Mesendoderm (in vitro differentiated cells): ENCODE measurements around the gene TEKT1.
"Not testable (repeated sequence)": the region's sequence is repeated elsewhere in the genome, so short reads cannot be mapped to it uniquely, and the experiment has no call there.

ENCODE experiments used
- DNase-seq: peaks from one replicate; pipeline ENCODE4 v3.0.0; 2013
- H2AK5ac ChIP-seq: 2 replicates; pipeline ENCODE4 v1.6.1; 2013; ENCODE audit warnings: low read length, inconsistent platforms
- H2BK120ac ChIP-seq: 2 replicates; pipeline ENCODE4 v1.6.1; 2013; ENCODE audit warnings: low read depth, mild to moderate bottlenecking, low read length, moderate library complexity, mixed read lengths
- H2BK15ac ChIP-seq: replicated peaks from 2 replicates; pipeline ENCODE4 v1.6.1; 2013; ENCODE audit warnings: low read depth, mild to moderate bottlenecking, moderate library complexity
- H2BK5ac ChIP-seq: 2 replicates; pipeline ENCODE4 v1.6.1; 2013; ENCODE audit warnings: low read length, inconsistent platforms
- H3K18ac ChIP-seq: 2 replicates; pipeline ENCODE4 v1.6.1; 2013; ENCODE audit warnings: mild to moderate bottlenecking, low read length, mixed read lengths
- H3K23ac ChIP-seq: one replicate; pipeline ENCODE4 v1.6.1; 2013; ENCODE audit warnings: low read length
- H3K27ac ChIP-seq: 2 replicates; pipeline ENCODE4 v1.5.1; 2013; ENCODE audit warnings: low read depth, mild to moderate bottlenecking, inconsistent platforms, low read length, moderate library complexity
- H3K27me3 ChIP-seq: 2 replicates; pipeline ENCODE4 v1.6.1; 2013; ENCODE audit warnings: low read length, control low read depth, mild to moderate bottlenecking, inconsistent platforms; ENCODE audit not compliant: insufficient read depth, poor library complexity
- H3K36me3 ChIP-seq: 2 replicates; pipeline ENCODE4 v1.6.1; 2013; ENCODE audit warnings: low read length, inconsistent platforms; ENCODE audit not compliant: control insufficient read depth, insufficient read depth
- H3K4ac ChIP-seq: one replicate; pipeline ENCODE4 v1.6.1; 2013; ENCODE audit warnings: low read depth, mild to moderate bottlenecking, low read length, moderate library complexity
- H3K4me1 ChIP-seq: 2 replicates; pipeline ENCODE4 v1.6.1; 2013; ENCODE audit warnings: low read depth, low read length, inconsistent platforms; ENCODE audit not compliant: control insufficient read depth
- H3K4me2 ChIP-seq: 2 replicates; pipeline ENCODE4 v1.6.1; 2013; ENCODE audit warnings: low read length
- H3K4me3 ChIP-seq: 2 replicates; pipeline ENCODE4 v1.5.1; 2013; ENCODE audit warnings: mild to moderate bottlenecking, low read length
- H3K56ac ChIP-seq: one replicate; pipeline ENCODE4 v1.6.1; 2013; ENCODE audit warnings: low read length
- H3K79me1 ChIP-seq: 2 replicates; pipeline ENCODE4 v1.6.1; 2013; ENCODE audit warnings: low read length, inconsistent platforms
- H3K79me2 ChIP-seq: 2 replicates; pipeline ENCODE4 v1.6.1; 2013; ENCODE audit warnings: mild to moderate bottlenecking, low read length; ENCODE audit not compliant: control insufficient read depth, insufficient read depth
- H3K9ac ChIP-seq: 2 replicates; pipeline ENCODE4 v1.6.1; 2013; ENCODE audit warnings: low read length, inconsistent platforms
- H4K5ac ChIP-seq: one replicate; pipeline ENCODE4 v1.6.1; 2013; ENCODE audit warnings: low read length
- H4K8ac ChIP-seq: one replicate; pipeline ENCODE4 v1.6.1; 2013; ENCODE audit warnings: low read depth, mild to moderate bottlenecking, control low read depth, low read length, moderate library complexity
- WGBS: extraction: QIAGEN DNeasy Blood & Tissue Kit; methylation state at CpG from one replicate; pipeline ENCODE4 v1.1.7; 2013; ENCODE audit warnings: low lambda C conversion rate, missing lambda C conversion rate; ENCODE audit not compliant: insufficient coverage; ENCODE audit errors: extremely low coverage; 5-methylcytosine and 5-hydroxymethylcytosine counted together

The TEKT1 gene

GRCh38 chr17:6843241-6843880 is 11.8 kb upstream of the TEKT1 start:
- H3K4ac ChIP-seq, result no peak overlapping the region
- peak; percentile 53 for DNase-seq
- no peak overlapping the region for H3K27ac ChIP-seq
- no peak overlapping the region for H3K18ac ChIP-seq
- no peak overlapping the region for H3K4me3 ChIP-seq
- no peak overlapping the region for H3K23ac ChIP-seq
- no peak overlapping the region for H3K4me2 ChIP-seq
- WGBS, result no CpG with 5 or more reads among the region's 7 CpGs
- no peak overlapping the region for H2BK5ac ChIP-seq
- H3K27me3 ChIP-seq, result no peaks in the 10 kb centered on the region
- no peak overlapping the region for H2AK5ac ChIP-seq
- H3K79me1 ChIP-seq, result no peaks in the 10 kb centered on the region
- no peaks in the 10 kb centered on the region for H3K79me2 ChIP-seq
- H2BK120ac ChIP-seq, result no peak overlapping the region
- H4K5ac ChIP-seq, result no peak overlapping the region
- no peak overlapping the region for H4K8ac ChIP-seq
- H2BK15ac ChIP-seq, result no peak overlapping the region
- no peaks in the 10 kb centered on the region for H3K4me1 ChIP-seq
- H3K9ac ChIP-seq, result no peak overlapping the region
- no peak overlapping the region for H3K56ac ChIP-seq
- no peaks in the 10 kb centered on the region for H3K36me3 ChIP-seq

- not testable (repeated sequence) for H3K4me2 ChIP-seq, H3K23ac ChIP-seq, H3K79me2 ChIP-seq, H3K4me3 ChIP-seq, H4K8ac ChIP-seq, H3K36me3 ChIP-seq, H2BK120ac ChIP-seq, H3K79me1 ChIP-seq, H4K5ac ChIP-seq, H2AK5ac ChIP-seq, DNase-seq, H2BK15ac ChIP-seq, H3K9ac ChIP-seq, H2BK5ac ChIP-seq, H3K27me3 ChIP-seq, H3K4ac ChIP-seq, H3K4me1 ChIP-seq, H3K56ac ChIP-seq, H3K27ac ChIP-seq, H3K18ac ChIP-seq
- WGBS, result no CpG with 5 or more reads among the region's 14 CpGs
Measured at GRCh38 chr17:6841769-6842168, 10.2 kb upstream of the TEKT1 start.

DNA sequence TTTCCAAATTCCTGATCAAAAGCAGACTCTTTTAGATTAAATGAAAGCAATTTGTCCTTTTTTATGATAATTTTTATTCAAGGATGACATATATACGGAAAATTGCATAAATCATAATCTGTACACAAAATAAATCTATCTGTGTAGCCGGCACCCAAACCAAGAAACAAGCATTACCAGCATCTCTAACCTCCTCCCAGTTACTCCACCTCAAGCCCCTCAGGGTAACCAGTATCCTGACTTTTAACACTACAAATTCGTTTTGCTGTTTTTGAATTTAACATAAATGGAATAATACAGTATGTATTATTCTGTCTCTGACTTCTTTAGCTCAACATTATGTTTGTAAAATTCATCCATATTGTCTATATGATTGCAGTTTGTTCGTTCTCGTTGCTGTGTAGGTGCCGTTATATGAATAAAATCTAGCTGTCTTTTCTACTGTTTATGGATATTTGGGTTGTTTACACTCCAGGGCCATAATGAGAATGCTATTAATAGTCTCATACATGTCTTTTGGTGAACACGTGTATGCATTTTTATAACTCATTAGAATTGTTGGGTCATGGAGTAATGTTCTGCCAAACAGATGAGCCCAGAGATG is 1.0 kb downstream of the TEKT1 start:
- no CpG with 5 or more reads among the region's 7 CpGs for WGBS
- H3K9ac ChIP-seq, result no peak overlapping the region
- H2BK5ac ChIP-seq, result no peak overlapping the region
- H3K27ac ChIP-seq, result no peak overlapping the region
- H3K79me2 ChIP-seq, result no peaks in the 10 kb centered on the region
- H3K4me2 ChIP-seq, result no peak overlapping the region
- no peak overlapping the region for H2BK15ac ChIP-seq
- no peaks in the 10 kb centered on the region for H3K4me1 ChIP-seq
- H3K79me1 ChIP-seq, result no peaks in the 10 kb centered on the region
- no peak overlapping the region for H2AK5ac ChIP-seq
- no peaks in the 10 kb centered on the region for H3K36me3 ChIP-seq
- H3K56ac ChIP-seq, result no peak overlapping the region
- H4K8ac ChIP-seq, result no peak overlapping the region
- no peak overlapping the region for H3K23ac ChIP-seq
- no peak overlapping the region for H3K4ac ChIP-seq
- H3K4me3 ChIP-seq, result no peak overlapping the region
- no peak overlapping the region for H3K18ac ChIP-seq
- H4K5ac ChIP-seq, result no peak overlapping the region
- no peaks in the 10 kb centered on the region for H3K27me3 ChIP-seq
- DNase-seq, result no peak
- H2BK120ac ChIP-seq, result no peak overlapping the region

- no peak for DNase-seq
- H4K5ac ChIP-seq, result no peak overlapping the region
- H4K8ac ChIP-seq, result no peak overlapping the region
- no peaks in the 10 kb centered on the region for H3K79me1 ChIP-seq
- no peak overlapping the region for H3K4me2 ChIP-seq
- H3K4me1 ChIP-seq, result no peaks in the 10 kb centered on the region
- H2AK5ac ChIP-seq, result no peak overlapping the region
- no peak overlapping the region for H3K4me3 ChIP-seq
- H2BK5ac ChIP-seq, result no peak overlapping the region
- no peaks in the 10 kb centered on the region for H3K36me3 ChIP-seq
- no peak overlapping the region for H3K4ac ChIP-seq
- no peak overlapping the region for H3K27ac ChIP-seq
- no peak overlapping the region for H2BK15ac ChIP-seq
- H3K79me2 ChIP-seq, result no peaks in the 10 kb centered on the region
- H3K23ac ChIP-seq, result no peak overlapping the region
- H3K9ac ChIP-seq, result no peak overlapping the region
- H3K27me3 ChIP-seq, result no peaks in the 10 kb centered on the region
- no peak overlapping the region for H3K18ac ChIP-seq
- H2BK120ac ChIP-seq, result no peak overlapping the region
- no peak overlapping the region for H3K56ac ChIP-seq
Measured at GRCh38 chr17:6823011-6823442, 8.5 kb downstream of the TEKT1 start.

GRCh38 chr17:6818938-6819337 is 12.6 kb downstream of the TEKT1 start:
- no peak overlapping the region for H3K18ac ChIP-seq
- H3K4me2 ChIP-seq, result no peak overlapping the region
- no peak overlapping the region for H2AK5ac ChIP-seq
- H4K5ac ChIP-seq, result no peak overlapping the region
- H3K23ac ChIP-seq, result no peak overlapping the region
- no peaks in the 10 kb centered on the region for H3K27me3 ChIP-seq
- H3K4ac ChIP-seq, result no peak overlapping the region
- no peak overlapping the region for H3K27ac ChIP-seq
- no CpG with 5 or more reads among the region's 3 CpGs for WGBS
- H2BK15ac ChIP-seq, result no peak overlapping the region
- H3K4me3 ChIP-seq, result no peak overlapping the region
- no peak overlapping the region for H2BK5ac ChIP-seq
- no peaks in the 10 kb centered on the region for H3K79me1 ChIP-seq
- no peaks in the 10 kb centered on the region for H3K36me3 ChIP-seq
- H2BK120ac ChIP-seq, result no peak overlapping the region
- H3K79me2 ChIP-seq, result no peaks in the 10 kb centered on the region
- DNase-seq, result no peak
- H3K4me1 ChIP-seq, result no peaks in the 10 kb centered on the region
- no peak overlapping the region for H3K56ac ChIP-seq
- H3K9ac ChIP-seq, result no peak overlapping the region
- H4K8ac ChIP-seq, result no peak overlapping the region

DNA sequence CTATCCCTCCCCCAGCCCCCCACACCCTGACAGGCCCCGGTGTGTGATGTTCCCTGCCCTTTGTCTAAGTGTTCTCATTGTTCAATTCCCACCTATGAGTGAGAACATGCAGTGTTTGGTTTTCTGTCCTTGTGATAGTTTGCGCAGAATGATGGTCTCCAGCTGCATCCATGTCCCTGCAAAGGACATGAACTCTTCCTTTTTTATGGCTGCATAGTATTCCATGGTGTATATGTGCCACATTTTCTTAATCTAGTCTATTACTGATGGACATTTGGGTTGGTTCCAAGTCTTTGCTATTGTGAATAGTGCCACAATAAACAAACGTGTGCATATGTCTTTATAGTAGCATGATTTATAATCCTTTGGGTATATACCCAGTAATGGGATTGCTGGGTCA is 15.2 kb downstream of the TEKT1 start:
- not testable (repeated sequence) for H3K79me1 ChIP-seq, H4K5ac ChIP-seq, DNase-seq, H3K27me3 ChIP-seq, H3K18ac ChIP-seq, H2AK5ac ChIP-seq, H2BK15ac ChIP-seq, H2BK5ac ChIP-seq, H4K8ac ChIP-seq, H3K4me2 ChIP-seq, H2BK120ac ChIP-seq, H3K23ac ChIP-seq, H3K79me2 ChIP-seq, H3K27ac ChIP-seq, H3K4ac ChIP-seq, H3K56ac ChIP-seq, H3K9ac ChIP-seq, H3K4me3 ChIP-seq, H3K4me1 ChIP-seq, H3K36me3 ChIP-seq
- no CpG with 5 or more reads among the region's 3 CpGs for WGBS
